ENCODE results near the gene CDC20. TPM values are rescaled to one million over a fixed set of nuclear protein-coding genes. Genes with fewer than 3 reads are reported as not detected.

CDC20 gene
- total and polyA plus RNA-seq, 2 experiments from 2014 or later = 207 to 252 TPM

DNA sequence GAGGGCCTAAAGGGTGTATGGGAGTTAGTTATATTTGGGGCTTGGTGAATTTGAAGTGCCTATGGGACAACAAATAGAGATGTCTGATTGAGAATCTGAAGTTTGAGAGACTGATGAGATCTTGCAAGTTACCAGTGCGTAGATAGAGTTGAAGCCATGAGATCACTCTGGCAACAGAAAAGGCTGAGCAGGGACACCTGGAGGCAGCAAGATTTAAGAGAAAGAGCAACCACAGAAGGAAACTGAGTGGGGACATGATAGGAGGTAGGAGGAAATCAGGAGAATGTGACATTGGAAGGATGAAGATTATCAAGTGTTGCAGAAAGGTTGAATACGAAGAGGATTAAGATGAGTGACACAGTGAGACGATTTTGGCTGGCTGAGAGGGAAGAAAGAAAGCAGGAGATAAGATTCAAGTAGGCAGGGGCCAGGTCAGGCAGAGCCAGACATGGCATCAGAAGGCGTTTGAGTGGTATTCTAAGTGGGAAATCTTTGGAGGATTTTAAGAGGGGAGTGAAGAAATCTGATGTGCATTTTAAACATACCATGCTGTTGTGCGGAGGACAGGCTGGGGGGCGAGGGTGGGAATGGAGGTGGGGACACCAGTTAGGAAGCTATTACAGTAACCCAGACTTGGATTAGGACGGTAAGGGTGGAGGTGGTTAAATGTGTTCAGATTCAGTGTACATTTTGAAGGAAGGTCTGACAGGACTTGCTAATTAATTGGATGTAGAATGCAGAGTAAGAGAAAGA, 24.2 kb upstream of the CDC20 start:
- no peak overlapping the region for H3K27ac ChIP-seq (ENCODE audit: low read depth)
- H3K9me3 Mint-ChIP-seq = no peaks in the 10 kb centered on the region

More for the DNA sequence above, 24.2 kb upstream of the CDC20 start:
- H4K20me1 ChIP-seq (replicated peaks; ENCODE audit: insufficient read depth) = no peaks in the 10 kb centered on the region; the same call in 1 of the 2 replicates
- no peaks in the 10 kb centered on the region; the same call in 1 of the 2 replicates for H3K4me1 ChIP-seq (ENCODE audit: insufficient read depth)
- Mint-ChIP-seq H3K36me3 (ENCODE audit: low read depth) (no peaks in the 10 kb centered on the region), H3K4me1 (peaks cover 7% of the 10 kb centered on the region), H3K27ac (no peak overlapping the region), H3K4me3 (no peak overlapping the region), H3K27me3 (ENCODE audit: insufficient read depth, low read depth, poor library complexity) (peaks cover 6% of the 10 kb centered on the region)
- ATAC-seq (no peak), DNase-seq (ENCODE audit: low spot score) (no peak)
- TF ChIP-seq ZNF114 (CRISPR knock-in tag; IDR thresholded peaks at IDR 0.05) (no peak), EZH2 (IDR thresholded peaks at IDR 0.05; ENCODE audit: low read depth, unreplicated experiment) (no peak), EZH2phosphoT487 (IDR thresholded peaks at IDR 0.05; ENCODE audit: unreplicated experiment) (no peak)
- TF ChIP-seq, protein P1, sequence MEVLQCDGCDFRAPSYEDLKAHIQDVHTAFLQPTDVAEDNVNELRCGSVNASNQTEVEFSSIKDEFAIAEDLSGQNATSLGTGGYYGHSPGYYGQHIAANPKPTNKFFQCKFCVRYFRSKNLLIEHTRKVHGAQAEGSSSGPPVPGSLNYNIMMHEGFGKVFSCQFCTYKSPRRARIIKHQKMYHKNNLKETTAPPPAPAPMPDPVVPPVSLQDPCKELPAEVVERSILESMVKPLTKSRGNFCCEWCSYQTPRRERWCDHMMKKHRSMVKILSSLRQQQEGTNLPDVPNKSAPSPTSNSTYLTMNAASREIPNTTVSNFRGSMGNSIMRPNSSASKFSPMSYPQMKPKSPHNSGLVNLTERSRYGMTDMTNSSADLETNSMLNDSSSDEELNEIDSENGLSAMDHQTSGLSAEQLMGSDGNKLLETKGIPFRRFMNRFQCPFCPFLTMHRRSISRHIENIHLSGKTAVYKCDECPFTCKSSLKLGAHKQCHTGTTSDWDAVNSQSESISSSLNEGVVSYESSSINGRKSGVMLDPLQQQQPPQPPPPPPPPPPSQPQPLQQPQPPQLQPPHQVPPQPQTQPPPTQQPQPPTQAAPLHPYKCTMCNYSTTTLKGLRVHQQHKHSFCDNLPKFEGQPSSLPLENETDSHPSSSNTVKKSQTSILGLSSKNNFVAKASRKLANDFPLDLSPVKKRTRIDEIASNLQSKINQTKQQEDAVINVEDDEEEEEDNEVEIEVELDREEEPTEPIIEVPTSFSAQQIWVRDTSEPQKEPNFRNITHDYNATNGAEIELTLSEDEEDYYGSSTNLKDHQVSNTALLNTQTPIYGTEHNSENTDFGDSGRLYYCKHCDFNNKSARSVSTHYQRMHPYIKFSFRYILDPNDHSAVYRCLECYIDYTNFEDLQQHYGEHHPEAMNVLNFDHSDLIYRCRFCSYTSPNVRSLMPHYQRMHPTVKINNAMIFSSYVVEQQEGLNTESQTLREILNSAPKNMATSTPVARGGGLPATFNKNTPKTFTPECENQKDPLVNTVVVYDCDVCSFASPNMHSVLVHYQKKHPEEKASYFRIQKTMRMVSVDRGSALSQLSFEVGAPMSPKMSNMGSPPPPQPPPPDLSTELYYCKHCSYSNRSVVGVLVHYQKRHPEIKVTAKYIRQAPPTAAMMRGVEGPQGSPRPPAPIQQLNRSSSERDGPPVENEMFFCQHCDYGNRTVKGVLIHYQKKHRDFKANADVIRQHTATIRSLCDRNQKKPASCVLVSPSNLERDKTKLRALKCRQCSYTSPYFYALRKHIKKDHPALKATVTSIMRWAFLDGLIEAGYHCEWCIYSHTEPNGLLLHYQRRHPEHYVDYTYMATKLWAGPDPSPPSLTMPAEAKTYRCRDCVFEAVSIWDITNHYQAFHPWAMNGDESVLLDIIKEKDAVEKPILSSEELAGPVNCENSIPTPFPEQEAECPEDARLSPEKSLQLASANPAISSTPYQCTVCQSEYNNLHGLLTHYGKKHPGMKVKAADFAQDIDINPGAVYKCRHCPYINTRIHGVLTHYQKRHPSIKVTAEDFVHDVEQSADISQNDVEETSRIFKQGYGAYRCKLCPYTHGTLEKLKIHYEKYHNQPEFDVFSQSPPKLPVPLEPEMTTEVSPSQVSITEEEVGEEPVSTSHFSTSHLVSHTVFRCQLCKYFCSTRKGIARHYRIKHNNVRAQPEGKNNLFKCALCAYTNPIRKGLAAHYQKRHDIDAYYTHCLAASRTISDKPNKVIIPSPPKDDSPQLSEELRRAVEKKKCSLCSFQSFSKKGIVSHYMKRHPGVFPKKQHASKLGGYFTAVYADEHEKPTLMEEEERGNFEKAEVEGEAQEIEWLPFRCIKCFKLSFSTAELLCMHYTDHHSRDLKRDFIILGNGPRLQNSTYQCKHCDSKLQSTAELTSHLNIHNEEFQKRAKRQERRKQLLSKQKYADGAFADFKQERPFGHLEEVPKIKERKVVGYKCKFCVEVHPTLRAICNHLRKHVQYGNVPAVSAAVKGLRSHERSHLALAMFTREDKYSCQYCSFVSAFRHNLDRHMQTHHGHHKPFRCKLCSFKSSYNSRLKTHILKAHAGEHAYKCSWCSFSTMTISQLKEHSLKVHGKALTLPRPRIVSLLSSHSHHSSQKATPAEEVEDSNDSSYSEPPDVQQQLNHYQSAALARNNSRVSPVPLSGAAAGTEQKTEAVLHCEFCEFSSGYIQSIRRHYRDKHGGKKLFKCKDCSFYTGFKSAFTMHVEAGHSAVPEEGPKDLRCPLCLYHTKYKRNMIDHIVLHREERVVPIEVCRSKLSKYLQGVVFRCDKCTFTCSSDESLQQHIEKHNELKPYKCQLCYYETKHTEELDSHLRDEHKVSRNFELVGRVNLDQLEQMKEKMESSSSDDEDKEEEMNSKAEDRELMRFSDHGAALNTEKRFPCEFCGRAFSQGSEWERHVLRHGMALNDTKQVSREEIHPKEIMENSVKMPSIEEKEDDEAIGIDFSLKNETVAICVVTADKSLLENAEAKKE (CRISPR knock-in tag; IDR thresholded peaks at IDR 0.05) = no peak
- TF ChIP-seq, protein P2, sequence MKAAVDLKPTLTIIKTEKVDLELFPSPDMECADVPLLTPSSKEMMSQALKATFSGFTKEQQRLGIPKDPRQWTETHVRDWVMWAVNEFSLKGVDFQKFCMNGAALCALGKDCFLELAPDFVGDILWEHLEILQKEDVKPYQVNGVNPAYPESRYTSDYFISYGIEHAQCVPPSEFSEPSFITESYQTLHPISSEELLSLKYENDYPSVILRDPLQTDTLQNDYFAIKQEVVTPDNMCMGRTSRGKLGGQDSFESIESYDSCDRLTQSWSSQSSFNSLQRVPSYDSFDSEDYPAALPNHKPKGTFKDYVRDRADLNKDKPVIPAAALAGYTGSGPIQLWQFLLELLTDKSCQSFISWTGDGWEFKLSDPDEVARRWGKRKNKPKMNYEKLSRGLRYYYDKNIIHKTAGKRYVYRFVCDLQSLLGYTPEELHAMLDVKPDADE (IDR thresholded peaks at IDR 0.05) = no peak
- TF ChIP-seq, protein P3, sequence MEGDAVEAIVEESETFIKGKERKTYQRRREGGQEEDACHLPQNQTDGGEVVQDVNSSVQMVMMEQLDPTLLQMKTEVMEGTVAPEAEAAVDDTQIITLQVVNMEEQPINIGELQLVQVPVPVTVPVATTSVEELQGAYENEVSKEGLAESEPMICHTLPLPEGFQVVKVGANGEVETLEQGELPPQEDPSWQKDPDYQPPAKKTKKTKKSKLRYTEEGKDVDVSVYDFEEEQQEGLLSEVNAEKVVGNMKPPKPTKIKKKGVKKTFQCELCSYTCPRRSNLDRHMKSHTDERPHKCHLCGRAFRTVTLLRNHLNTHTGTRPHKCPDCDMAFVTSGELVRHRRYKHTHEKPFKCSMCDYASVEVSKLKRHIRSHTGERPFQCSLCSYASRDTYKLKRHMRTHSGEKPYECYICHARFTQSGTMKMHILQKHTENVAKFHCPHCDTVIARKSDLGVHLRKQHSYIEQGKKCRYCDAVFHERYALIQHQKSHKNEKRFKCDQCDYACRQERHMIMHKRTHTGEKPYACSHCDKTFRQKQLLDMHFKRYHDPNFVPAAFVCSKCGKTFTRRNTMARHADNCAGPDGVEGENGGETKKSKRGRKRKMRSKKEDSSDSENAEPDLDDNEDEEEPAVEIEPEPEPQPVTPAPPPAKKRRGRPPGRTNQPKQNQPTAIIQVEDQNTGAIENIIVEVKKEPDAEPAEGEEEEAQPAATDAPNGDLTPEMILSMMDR (conservative IDR thresholded peaks at IDR 0.05; ENCODE audit: low read depth in 2 of 2) = peak in 1 of 2 experiments; percentile 23; a peak in 1 of 4 replicates
- H3K4me3 ChIP-seq = no peak overlapping the region
- H3K79me2 ChIP-seq (replicated peaks; ENCODE audit: insufficient read depth) = no peaks in the 10 kb centered on the region
- no peaks in the 10 kb centered on the region for H3K36me3 ChIP-seq (ENCODE audit: insufficient read depth)
- H2AFZ ChIP-seq = no peak overlapping the region
- no peaks in the 10 kb centered on the region for H3K9me2 ChIP-seq (ENCODE audit: insufficient read depth)
- H3K27me3 ChIP-seq (ENCODE audit: insufficient read depth) = no peaks in the 10 kb centered on the region
- no peak overlapping the region for H3K4me2 ChIP-seq
- no peaks in the 10 kb centered on the region; the same call in 1 of the 2 replicates for H3F3A ChIP-seq (replicated peaks; ENCODE audit: low read depth)

Measured in GM23338 (cell line).